NCI-H226 (cell line): ENCODE data around the gene ZNF383.
"Not testable (repeated sequence)": the region's sequence is repeated elsewhere in the genome, so short reads cannot be mapped to it uniquely, and the experiment has no call there.

ENCODE experiments used
- DNase-seq: peaks from one replicate; pipeline ENCODE4 v3.0.0-alpha.2; 2015

ZNF383 gene

DNA sequence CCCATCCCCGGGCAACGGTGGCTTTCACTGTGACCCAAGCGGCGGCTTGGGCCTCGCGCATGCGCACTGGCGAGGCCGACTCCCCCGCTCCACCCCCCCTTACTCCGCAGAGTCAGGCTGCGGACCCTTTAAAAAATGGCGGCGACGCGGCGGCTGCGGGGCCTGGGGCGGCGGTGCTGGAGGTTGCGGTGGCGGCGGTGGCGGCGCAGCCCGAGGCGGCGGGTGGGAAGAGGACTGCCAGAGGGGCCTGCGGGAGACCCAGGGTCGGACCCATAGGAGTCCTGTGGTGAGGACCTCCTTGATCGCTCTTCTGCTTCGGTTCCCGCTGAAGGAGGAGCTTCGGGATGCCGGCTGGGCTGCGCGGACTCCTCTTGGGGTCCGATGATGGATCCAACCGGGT is 76.2 kb downstream of the ZNF383 start:
- DNase-seq: not testable (repeated sequence)
